Aorta (tissue), 5 donors: ENCODE results near the gene LAP3. TPM values are rescaled to one million over a fixed set of nuclear protein-coding genes. Genes with fewer than 3 reads are reported as not detected.
A peak's percentile ranks its signal among the peaks of the same experiment; 100 is the strongest.
"Not testable (repeated sequence)": the region's sequence is repeated elsewhere in the genome, so short reads cannot be mapped to it uniquely, and the experiment has no call there.

Source experiments
- ATAC-seq: fragments of 200-7000 bp; cut with Tn5 transposase; one replicate; pipeline ENCODE4 v1.9.1; 2022; ENCODE audit warnings: moderate library complexity; ENCODE audit not compliant: low FRiP score
- DNase-seq, 2 donors: peaks; one replicate each; pipeline ENCODE4 v3.0.0-alpha.2; 2020
- H3K27ac ChIP-seq, 2 donors: one replicate each; pipeline ENCODE4 v1.5.1; 2013; ENCODE audit warnings: low read length in 2 of 2, mild to moderate bottlenecking in 2 of 2, moderate library complexity in 2 of 2, control low read depth in 1 of 2, inconsistent platforms in 1 of 2, low read depth in 1 of 2
- H3K27me3 ChIP-seq, 2 donors: one replicate each; pipeline ENCODE4 v1.6.1; 2013; ENCODE audit warnings: control low read depth in 1 of 2, low read length in 1 of 2, mild to moderate bottlenecking in 1 of 2, moderate library complexity in 1 of 2; ENCODE audit not compliant: insufficient read depth in 2 of 2, control insufficient read depth in 1 of 2
- H3K36me3 ChIP-seq, 2 donors: one replicate each; pipeline ENCODE4 v1.6.1; 2013; ENCODE audit warnings: control low read depth in 1 of 2, low read length in 1 of 2, mild to moderate bottlenecking in 1 of 2; ENCODE audit not compliant: insufficient read depth in 2 of 2, control insufficient read depth in 1 of 2
- H3K4me1 ChIP-seq, 2 donors: one replicate each; pipeline ENCODE4 v1.6.1; 2013; ENCODE audit warnings: low read length in 2 of 2, control low read depth in 1 of 2, mild to moderate bottlenecking in 1 of 2, moderate library complexity in 1 of 2; ENCODE audit not compliant: insufficient read depth in 2 of 2, control insufficient read depth in 1 of 2
- H3K4me3 ChIP-seq, 2 donors: one replicate each; pipeline ENCODE4 v1.5.1; 2013; ENCODE audit warnings: low read length in 2 of 2, control low read depth in 1 of 2, mild to moderate bottlenecking in 1 of 2
- H3K9me3 ChIP-seq: one replicate; pipeline ENCODE4 v1.6.1; 2013; ENCODE audit warnings: mild to moderate bottlenecking, low read length; ENCODE audit not compliant: control insufficient read depth
- WGBS, 2 donors: extraction: QIAGEN DNeasy Blood & Tissue Kit; methylation state at CpG; one replicate each; pipeline ENCODE4 v1.1.7; 2013; 5-methylcytosine and 5-hydroxymethylcytosine counted together
- intact Hi-C, 2 donors: fragments of 100-400 bp; cut with DNase I; formaldehyde crosslinking; loops; one replicate each; pipeline versions ENCODE4 v1.14.2 to v1.15.0; 2022
- long read RNA-seq, 2 donors: library from polyadenylated mRNA; unstranded; transcript quantifications; one replicate each; pipeline ENCODE4 v2.0.0, GENCODE V29; 2020 to 2021
- polyA plus RNA-seq, 2 donors: library from polyadenylated mRNA; stranded (reverse); fragments of 200-250 nt; gene quantifications; one replicate each; pipeline ENCODE4 v1.2.3, GENCODE V29; 2013
- total RNA-seq, 2 donors: library from RNA; stranded (reverse); fragmentation: NEBNext Ultra II Directional; extraction: Animal tissue kit (Norgen Biotek cat#: 25700); gene quantifications; one replicate each; pipeline ENCODE4 v1.2.1, GENCODE V29; 2021
- donor health status: healthy with polysubstance abuse.
- donor health status: Bipolar disorder and iron deficiency.
- donor health status: DM: no; HTN: no; CAD: no.
- donor health status: DM: no; HTN: no; CAD: no.
- donor health status: DM: yes; HTN: yes; CAD: no.

Gene LAP3
- total RNA-seq (10 to 100 TPM; 65.4 to 93.4 TPM), polyA plus RNA-seq (10 to 100 TPM; 36.9 to 39.8 TPM)
- long read RNA-seq, donor 1, transcript LAP3-201 (13 exons, 2,213 nt), result major isoform, 659 of 711 reads
- long read RNA-seq, donor 1, partial matches to known transcripts, result 30 of 711 reads
- long read RNA-seq, donor 1, other reads (novel, unspliced or antisense), result 22 of 711 reads
- long read RNA-seq, donor 2, transcript LAP3-201 (13 exons, 2,213 nt), result major isoform, 68 of 83 reads
- long read RNA-seq, donor 2, partial matches to known transcripts, result 11 of 83 reads
- long read RNA-seq, donor 2, other reads (novel, unspliced or antisense), result 4 of 83 reads

DNA sequence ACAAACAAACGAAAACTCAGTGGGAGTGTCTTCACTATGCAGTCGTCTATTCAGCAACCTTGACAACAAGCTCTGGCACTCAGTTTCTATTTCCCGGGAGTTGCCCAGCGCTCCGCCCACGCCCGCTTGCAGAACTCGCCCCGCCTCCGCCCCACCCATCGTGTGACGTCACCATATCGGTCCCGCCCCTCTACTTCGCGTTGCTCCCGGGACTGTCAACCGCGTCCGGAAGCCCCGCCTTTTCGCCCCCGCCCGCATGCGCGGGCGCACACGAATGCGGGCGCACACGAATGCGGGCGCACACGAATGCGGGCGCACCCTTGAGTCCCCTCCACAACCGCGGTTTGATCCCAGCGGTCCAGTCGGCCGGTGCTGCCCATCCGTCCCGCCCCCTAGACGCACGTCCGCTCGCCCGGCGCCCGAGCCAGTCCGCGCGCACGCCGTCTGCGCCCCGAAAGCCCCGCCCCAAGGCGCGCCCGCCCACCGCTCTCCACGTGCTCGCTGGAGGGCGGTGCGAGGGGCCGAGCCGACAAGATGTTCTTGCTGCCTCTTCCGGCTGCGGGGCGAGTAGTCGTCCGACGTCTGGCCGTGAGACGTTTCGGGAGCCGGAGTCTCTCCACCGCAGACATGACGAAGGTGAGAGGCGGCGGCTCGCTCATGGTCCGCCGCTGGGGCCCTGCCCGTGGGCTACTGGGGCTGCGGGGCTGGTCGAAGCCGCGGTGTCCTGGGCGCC, at the start of gene LAP3:
Gene LAP3, plus strand, starts transcription at position 267 of the 733 bp plus-strand sequence. Its CDS starts 268 bp downstream, at position 535.
- Histone ChIP-seq H3K27me3 (no peaks in the 10 kb centered on the region), H3K4me1 (no peaks in the 10 kb centered on the region), H3K9me3 (no peaks in the 10 kb centered on the region), H3K27ac (peak within 1 kb of the TSS in 1 of 2 donors; percentile 87), H3K36me3 (no peaks in the 10 kb centered on the region), H3K4me3 (peak within 1 kb of the TSS; percentile 49 to 78)
- 0 to 1% methylated on average over 71 to 91 of the region's 91 CpGs for WGBS, 2 donors
- intact Hi-C loops, result loop anchor here (1.0 to 10.0 kb wide), 5 partner anchors 37 to 448 kb away; partner anchors contain the start of genes DCAF16 (in 1 of the 2), LCORL (in 1 of the 2), MED28 (in 1 of the 2) and NCAPG (in 1 of the 2)
- peak; percentile 98 to 100 for DNase-seq
- ATAC-seq, result peak; percentile 100

DNA sequence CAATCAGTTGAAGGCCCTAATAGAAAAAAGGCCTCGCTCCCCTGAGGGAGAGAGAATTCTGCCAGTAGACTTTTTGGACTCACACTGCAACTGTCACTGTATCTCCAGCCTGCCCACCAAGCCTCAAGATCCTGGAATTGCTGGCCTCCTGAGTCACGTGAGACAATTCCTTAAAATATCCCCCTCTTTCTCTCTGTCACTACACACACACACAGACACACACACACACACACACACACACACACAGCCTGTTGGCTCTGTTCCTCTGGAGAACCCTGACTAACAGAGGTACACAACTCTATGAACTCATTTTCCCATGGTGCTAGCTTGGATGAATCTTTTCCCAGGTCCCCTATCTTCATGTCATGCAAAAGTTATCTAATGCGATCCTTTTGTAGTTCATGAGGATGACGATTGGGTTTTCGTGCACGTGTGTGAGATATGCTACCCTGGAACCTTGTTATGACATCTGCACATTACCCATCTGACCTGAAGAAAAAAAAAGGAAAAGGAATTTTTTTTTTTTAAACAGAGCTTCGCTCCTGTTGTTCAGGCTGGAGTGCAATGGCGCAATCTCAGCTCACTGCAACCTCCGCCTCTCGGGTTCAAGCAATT, 48.3 kb upstream of the LAP3 start:
- no peak for DNase-seq

GRCh38 chr4:17531538-17532285, 45.3 kb upstream of the LAP3 start:
- Histone ChIP-seq H3K27me3 (no peaks in the 10 kb centered on the region), H3K9me3 (no peaks in the 10 kb centered on the region), H3K36me3 (no peaks in the 10 kb centered on the region), H3K4me1 (no peaks in the 10 kb centered on the region), H3K27ac (no peak overlapping the region), H3K4me3 (no peak overlapping the region)
- ATAC-seq, result no peak
- intact Hi-C loops, result no loop called here
- WGBS, 2 donors, result 65 to 66% methylated on average over 8 of the region's 8 CpGs
- no peak for DNase-seq

More for the DNA sequence above, 48.3 kb upstream of the LAP3 start:
- H3K36me3 ChIP-seq, result no peaks in the 10 kb centered on the region
- no peaks in the 10 kb centered on the region for H3K27me3 ChIP-seq
- H3K4me3 ChIP-seq, result no peak overlapping the region
- intact Hi-C loops, result no loop called here
- 78 to 84% methylated on average over 10 of the region's 10 CpGs for WGBS, 2 donors
- ATAC-seq, result no peak
- H3K9me3 ChIP-seq, result no peaks in the 10 kb centered on the region
- H3K4me1 ChIP-seq, result no peaks in the 10 kb centered on the region
- H3K27ac ChIP-seq, result no peak overlapping the region

GRCh38 chr4:17534705-17535104, 42.3 kb upstream of the LAP3 start:
- 92 to 96% methylated on average over 4 of the region's 4 CpGs for WGBS, 2 donors
- Histone ChIP-seq H3K4me1 (no peaks in the 10 kb centered on the region), H3K27me3 (no peaks in the 10 kb centered on the region), H3K9me3 (no peaks in the 10 kb centered on the region), H3K36me3 (no peaks in the 10 kb centered on the region), H3K27ac (no peak overlapping the region), H3K4me3 (no peak overlapping the region)
- intact Hi-C loops, result no loop called here
- DNase-seq (no peak), ATAC-seq (no peak)

GRCh38 chr4:17535242-17535641, 41.8 kb upstream of the LAP3 start:
- ATAC-seq (no peak), DNase-seq (no peak)
- Histone ChIP-seq H3K27ac (no peak overlapping the region), H3K36me3 (no peaks in the 10 kb centered on the region), H3K27me3 (no peaks in the 10 kb centered on the region), H3K4me1 (no peaks in the 10 kb centered on the region), H3K9me3 (no peaks in the 10 kb centered on the region), H3K4me3 (no peak overlapping the region)
- WGBS, 2 donors, result 71 to 91% methylated on average over 4 of the region's 4 CpGs
- intact Hi-C loops, result no loop called here

DNA sequence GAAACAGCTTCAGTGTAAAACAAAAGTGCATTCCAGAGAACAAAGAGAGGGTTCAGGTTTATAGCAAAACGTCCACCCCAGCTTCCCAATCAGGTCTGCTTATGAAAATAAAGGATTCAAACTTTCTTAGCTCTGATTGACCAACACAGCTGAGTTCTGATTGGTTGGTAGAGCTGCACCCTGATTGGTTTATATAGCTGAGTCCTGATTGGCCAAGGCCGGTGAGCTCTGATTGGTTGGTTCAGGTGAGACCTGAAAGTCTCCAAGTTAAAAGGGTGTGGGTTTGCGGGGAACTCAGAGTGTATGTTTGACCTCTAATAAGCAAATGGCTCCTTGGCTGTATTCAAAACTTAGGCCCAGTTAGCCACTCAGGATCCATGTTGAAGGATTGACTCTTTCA, 41.1 kb upstream of the LAP3 start:
- Histone ChIP-seq H3K36me3 (no peaks in the 10 kb centered on the region), H3K9me3 (no peaks in the 10 kb centered on the region), H3K4me1 (no peaks in the 10 kb centered on the region), H3K27ac (no peak overlapping the region), H3K4me3 (no peak overlapping the region), H3K27me3 (no peaks in the 10 kb centered on the region)
- whole genome bisulfite sequencing, 2 donors, result 80 to 84% methylated on average over 3 of the region's 3 CpGs
- ATAC-seq (no peak), DNase-seq (no peak)
- intact Hi-C loops, result no loop called here

- H3K4me1 ChIP-seq, DNase-seq, intact Hi-C loops, ATAC-seq, H3K27me3 ChIP-seq, H3K36me3 ChIP-seq, H3K9me3 ChIP-seq, H3K4me3 ChIP-seq, H3K27ac ChIP-seq: not testable (repeated sequence)
- 90 to 93% methylated on average over 6 of the region's 6 CpGs for WGBS, 2 donors
Observed at GRCh38 chr4:17537060-17537459, 39.9 kb upstream of the LAP3 start.

DNA sequence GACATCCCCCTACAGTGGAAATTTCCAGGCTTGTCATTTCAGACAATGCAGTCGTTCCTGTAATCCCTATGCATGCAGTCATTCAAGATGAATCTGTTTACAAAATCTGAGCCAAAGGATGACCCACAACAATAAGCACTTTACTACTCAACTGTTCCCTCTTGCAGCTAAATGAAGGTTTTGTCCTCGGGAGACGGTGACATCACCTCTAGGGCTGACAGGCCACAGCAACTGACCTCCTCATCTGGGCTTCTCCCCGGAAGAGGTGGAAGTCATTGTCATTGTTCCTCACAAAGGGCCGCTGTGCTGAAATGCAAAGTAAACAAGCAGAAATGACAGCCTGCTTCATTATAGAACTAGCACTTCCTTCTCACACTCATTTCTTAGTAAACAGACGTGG, 32.8 kb upstream of the LAP3 start:
- WGBS, 2 donors, result 43 to 47% methylated on average over 6 of the region's 6 CpGs
- no peak for ATAC-seq
- no peak for DNase-seq

More for the DNA sequence above, 32.8 kb upstream of the LAP3 start:
- H3K36me3 ChIP-seq, result no peaks in the 10 kb centered on the region
- H3K4me1 ChIP-seq, result no peaks in the 10 kb centered on the region
- H3K27ac ChIP-seq, result no peak overlapping the region
- intact Hi-C loops, result loop anchor here in 1 of 2 donors (10.0 kb wide), 1 partner anchor 1051 kb away; no protein-coding TSS in a partner anchor
- H3K27me3 ChIP-seq, result peaks cover 0 to 1% of the 10 kb centered on the region in 2 donors
- H3K4me3 ChIP-seq, result no peak overlapping the region
- no peaks in the 10 kb centered on the region for H3K9me3 ChIP-seq
